Effector memory CD4-positive, alpha-beta T cell (primary cell): ENCODE measurements around the gene MAP2K7.
A peak's percentile ranks its signal among the peaks of the same experiment; 100 is the strongest.
"Not testable (repeated sequence)": the region's sequence is repeated elsewhere in the genome, so short reads cannot be mapped to it uniquely, and the experiment has no call there.

Experiments used
- DNase-seq, 3 donors: peaks; one replicate each; pipeline ENCODE4 v3.0.0-alpha.2; 2020
- H3K27ac ChIP-seq: 2 replicates; pipeline ENCODE4 v1.7.0; 2013; ENCODE audit warnings: mild to moderate bottlenecking, low read length, moderate library complexity; ENCODE audit not compliant: insufficient read depth, poor library complexity, severe bottlenecking
- H3K27me3 ChIP-seq: replicated peaks from 2 replicates; pipeline ENCODE4 v1.7.0; 2013; ENCODE audit warnings: mild to moderate bottlenecking, low read length; ENCODE audit not compliant: insufficient read depth, control insufficient read depth, poor library complexity, severe bottlenecking
- H3K36me3 ChIP-seq: 2 replicates; pipeline ENCODE4 v1.7.0; 2013; ENCODE audit warnings: mild to moderate bottlenecking, low read length, moderate library complexity; ENCODE audit not compliant: control insufficient read depth, insufficient read depth
- H3K4me1 ChIP-seq: 2 replicates; pipeline ENCODE4 v1.7.0; 2013; ENCODE audit warnings: low read length, mild to moderate bottlenecking; ENCODE audit not compliant: control insufficient read depth, insufficient read depth, poor library complexity, severe bottlenecking
- H3K4me3 ChIP-seq: 2 replicates; pipeline ENCODE4 v1.7.0; 2013; ENCODE audit warnings: low read length, low read depth, mild to moderate bottlenecking; ENCODE audit not compliant: insufficient read depth, poor library complexity, severe bottlenecking
- H3K9me3 ChIP-seq: 2 replicates; pipeline ENCODE4 v1.7.0; 2013; ENCODE audit warnings: mild to moderate bottlenecking, low read length, moderate library complexity; ENCODE audit not compliant: control insufficient read depth

The MAP2K7 gene

GRCh38 chr19:7914598-7915045, 10.9 kb downstream of the MAP2K7 start, which contains the start of gene TGFBR3L:
Gene TGFBR3L (plus strand): TSS chr19:7914830.
- Histone ChIP-seq H3K9me3 (no peaks in the 10 kb centered on the region), H3K4me1 (peaks cover 26% of the 10 kb centered on the region), H3K36me3 (peaks cover 34% of the 10 kb centered on the region), H3K27ac (no peak within 1 kb of the TSS), H3K27me3 (peaks cover 31% of the 10 kb centered on the region), H3K4me3 (no peak within 1 kb of the TSS)
- no peak for DNase-seq

GRCh38 chr19:7915250-7916102, 11.8 kb downstream of the MAP2K7 start:
- Histone ChIP-seq H3K9me3 (no peaks in the 10 kb centered on the region), H3K4me3 (peak overlapping the region; percentile 50), H3K27me3 (peaks cover 31% of the 10 kb centered on the region), H3K4me1 (peaks cover 31% of the 10 kb centered on the region), H3K36me3 (peaks cover 25% of the 10 kb centered on the region), H3K27ac (no peak overlapping the region)
- DNase-seq: no peak

- H3K4me3 ChIP-seq: peak overlapping the region; percentile 50
- peaks cover 17% of the 10 kb centered on the region for H3K36me3 ChIP-seq
- H3K27me3 ChIP-seq: peaks cover 31% of the 10 kb centered on the region
- no peaks in the 10 kb centered on the region for H3K9me3 ChIP-seq
- H3K4me1 ChIP-seq: peaks cover 36% of the 10 kb centered on the region
- peak; percentile 38 to 53 (median 49) for DNase-seq
- no peak overlapping the region for H3K27ac ChIP-seq
These were observed 12.7 kb downstream of the MAP2K7 start for GRCh38 chr19:7916103-7916954.

- H3K9me3 ChIP-seq: no peaks in the 10 kb centered on the region
- DNase-seq: no peak
- peak overlapping the region; percentile 40 for H3K4me3 ChIP-seq
- H3K27ac ChIP-seq: no peak overlapping the region
- peaks cover 31% of the 10 kb centered on the region for H3K27me3 ChIP-seq
- H3K36me3 ChIP-seq: peaks cover 11% of the 10 kb centered on the region
- H3K4me1 ChIP-seq: peaks cover 42% of the 10 kb centered on the region
These were observed 13.2 kb downstream of the MAP2K7 start for GRCh38 chr19:7916955-7917266.

- Histone ChIP-seq H3K9me3 (no peaks in the 10 kb centered on the region), H3K36me3 (peaks cover 12% of the 10 kb centered on the region), H3K27ac (no peak overlapping the region), H3K4me1 (peaks cover 43% of the 10 kb centered on the region), H3K27me3 (peaks cover 31% of the 10 kb centered on the region), H3K4me3 (peak overlapping the region; percentile 40)
- peak in 1 of 3 donors; percentile 39 for DNase-seq
These were observed 13.8 kb downstream of the MAP2K7 start for GRCh38 chr19:7917267-7918061.

GRCh38 chr19:7918062-7918614, 14.5 kb downstream of the MAP2K7 start:
- Histone ChIP-seq H3K27me3 (peaks cover 31% of the 10 kb centered on the region), H3K4me3 (peak overlapping the region; percentile 40), H3K36me3 (peaks cover 13% of the 10 kb centered on the region), H3K4me1 (peaks cover 43% of the 10 kb centered on the region)
- H3K9me3 ChIP-seq, DNase-seq, H3K27ac ChIP-seq: not testable (repeated sequence)

GRCh38 chr19:7918615-7919421, 15.1 kb downstream of the MAP2K7 start:
- peaks cover 43% of the 10 kb centered on the region for H3K4me1 ChIP-seq
- peaks cover 31% of the 10 kb centered on the region for H3K27me3 ChIP-seq

GRCh38 chr19:7919610-7920518, 16.2 kb downstream of the MAP2K7 start, which contains the start of gene SNAPC2:
Gene SNAPC2 (plus strand): TSS chr19:7920338. CDS start chr19:7920367, 29 bp downstream.
- H3K27ac ChIP-seq: peak within 1 kb of the TSS; percentile 72
- peaks cover 15% of the 10 kb centered on the region for H3K36me3 ChIP-seq
- peak; percentile 92 to 94 (median 93) for DNase-seq
- peaks cover 47% of the 10 kb centered on the region for H3K4me1 ChIP-seq
- no peaks in the 10 kb centered on the region for H3K9me3 ChIP-seq
- peak within 1 kb of the TSS; percentile 90 for H3K4me3 ChIP-seq
- H3K27me3 ChIP-seq: peaks cover 31% of the 10 kb centered on the region

More at GRCh38 chr19:7918615-7919421, 15.1 kb downstream of the MAP2K7 start:
- Histone ChIP-seq H3K36me3 (peaks cover 15% of the 10 kb centered on the region), H3K4me3 (no peak overlapping the region), H3K9me3 (no peaks in the 10 kb centered on the region), H3K27ac (no peak overlapping the region)
- DNase-seq: no peak
